Loucy (cell line): Measurements from ENCODE around the gene QRICH1.

Experiments used
- H2AFZ ChIP-seq: fragments of 200-600 bp; sonication (generic); 2 replicates; pipeline ENCODE4 v1.6.0; 2016; ENCODE audit warnings: antibody characterized with exemption, mild to moderate bottlenecking, low read length, moderate library complexity
- H3F3A ChIP-seq: fragments of 200-600 bp; 2 replicates; pipeline ENCODE4 v1.6.0; 2016; ENCODE audit warnings: antibody characterized with exemption, low read depth, mild to moderate bottlenecking
- H3K27me3 ChIP-seq: fragments of 200-600 bp; sonication (generic); 2 replicates; pipeline ENCODE4 v1.6.1; 2014; ENCODE audit warnings: low read length, mild to moderate bottlenecking; ENCODE audit not compliant: insufficient read depth, poor library complexity, severe bottlenecking
- H3K36me3 ChIP-seq: fragments of 200-600 bp; sonication (generic); 2 replicates; pipeline ENCODE4 v1.6.1; 2016; ENCODE audit warnings: low read length; ENCODE audit not compliant: insufficient read depth
- H3K4me1 ChIP-seq: fragments of 200-600 bp; sonication (generic); 2 replicates; pipeline ENCODE4 v1.5.1; 2014; ENCODE audit warnings: low read length, mild to moderate bottlenecking; ENCODE audit not compliant: insufficient read depth, poor library complexity, severe bottlenecking
- H3K4me2 ChIP-seq: fragments of 200-600 bp; sonication (generic); 2 replicates; pipeline ENCODE4 v1.6.0; 2014; ENCODE audit warnings: antibody characterized with exemption, low read length, low read depth, mild to moderate bottlenecking; ENCODE audit not compliant: poor library complexity, severe bottlenecking
- H3K4me3 ChIP-seq: fragments of 200-600 bp; sonication (generic); 2 replicates; pipeline ENCODE4 v1.5.1; 2014; ENCODE audit warnings: low read length, mild to moderate bottlenecking, mixed read lengths; ENCODE audit not compliant: poor library complexity, severe bottlenecking
- H3K79me2 ChIP-seq: fragments of 200-600 bp; sonication (generic); 2 replicates; pipeline ENCODE4 v1.6.1; 2014; ENCODE audit warnings: low read length; ENCODE audit not compliant: insufficient read depth
- H3K9ac ChIP-seq: fragments of 200-600 bp; sonication (generic); 2 replicates; pipeline ENCODE4 v1.6.0; 2014; ENCODE audit warnings: mild to moderate bottlenecking, low read depth, low read length, moderate library complexity; ENCODE audit not compliant: poor library complexity, severe bottlenecking
- H3K9me2 ChIP-seq: fragments of 200-600 bp; sonication (generic); replicated peaks from 2 replicates; pipeline ENCODE4 v1.6.1; 2016; ENCODE audit warnings: low read depth, low read length, mixed read lengths
- H3K9me3 ChIP-seq: fragments of 200-600 bp; sonication (generic); 2 replicates; pipeline ENCODE4 v1.6.1; 2014; ENCODE audit warnings: mild to moderate bottlenecking, antibody characterized with exemption, low read length, low read depth; ENCODE audit not compliant: insufficient read depth
- H4K20me1 ChIP-seq: fragments of 200-600 bp; sonication (generic); 2 replicates; pipeline ENCODE4 v1.6.0; 2014; ENCODE audit warnings: antibody characterized with exemption, low read length, mild to moderate bottlenecking; ENCODE audit not compliant: insufficient read depth, poor library complexity, severe bottlenecking
- CTCF ChIP-seq: fragments of 200-600 bp; sonication (generic); conservative IDR thresholded peaks from 2 replicates; pipeline ENCODE4 v1.5.1; 2014; ENCODE audit warnings: mild to moderate bottlenecking, antibody characterized with exemption, low read length
- EZH2phosphoT487 ChIP-seq: fragments of 200-600 bp; IDR thresholded peaks from 2 replicates; pipeline ENCODE4 v1.6.1; 2018; ENCODE audit warnings: antibody characterized with exemption, mild to moderate bottlenecking, moderate library complexity, borderline replicate concordance

Gene QRICH1

GRCh38 chr3:49024449-49024848 lies 69.4 kb downstream of the QRICH1 start:
- peak overlapping the region; percentile 92 for H3K4me2 ChIP-seq
- peaks cover 3% of the 10 kb centered on the region; the same call in 1 of the 2 replicates for H3F3A ChIP-seq
- H3K27me3 ChIP-seq = no peaks in the 10 kb centered on the region
- H3K79me2 ChIP-seq = peaks cover 88% of the 10 kb centered on the region
- no peaks in the 10 kb centered on the region for H3K9me2 ChIP-seq
- peaks cover 52% of the 10 kb centered on the region for H3K4me1 ChIP-seq
- H3K36me3 ChIP-seq = peaks cover 37% of the 10 kb centered on the region; the same call in 1 of the 2 replicates
- TF ChIP-seq EZH2phosphoT487 (no peak), CTCF (no peak)
- H3K9me3 ChIP-seq = no peaks in the 10 kb centered on the region
- H3K4me3 ChIP-seq = no peak overlapping the region
- H3K9ac ChIP-seq = no peak overlapping the region
- H2AFZ ChIP-seq = no peak overlapping the region
- peaks cover 59% of the 10 kb centered on the region for H4K20me1 ChIP-seq

GRCh38 chr3:49023775-49024174 lies 70.1 kb downstream of the QRICH1 start:
- no peak overlapping the region for H3K9ac ChIP-seq
- no peaks in the 10 kb centered on the region for H3K9me3 ChIP-seq
- H3K36me3 ChIP-seq = peaks cover 37% of the 10 kb centered on the region; the same call in 1 of the 2 replicates
- H3K4me2 ChIP-seq = peak overlapping the region; percentile 92
- peaks cover 3% of the 10 kb centered on the region; the same call in 1 of the 2 replicates for H3F3A ChIP-seq
- H3K9me2 ChIP-seq = no peaks in the 10 kb centered on the region
- peaks cover 91% of the 10 kb centered on the region for H3K79me2 ChIP-seq
- H3K4me1 ChIP-seq = peaks cover 55% of the 10 kb centered on the region
- TF ChIP-seq EZH2phosphoT487 (no peak), CTCF (no peak)
- no peaks in the 10 kb centered on the region for H3K27me3 ChIP-seq
- H3K4me3 ChIP-seq = no peak overlapping the region
- no peak overlapping the region for H2AFZ ChIP-seq
- H4K20me1 ChIP-seq = peaks cover 64% of the 10 kb centered on the region

GRCh38 chr3:49022688-49023171 lies 71.1 kb downstream of the QRICH1 start:
- Histone ChIP-seq H3K4me3 (peak overlapping the region; percentile 91), H3K9me3 (no peaks in the 10 kb centered on the region), H3K36me3 (peaks cover 37% of the 10 kb centered on the region; the same call in 1 of the 2 replicates), H3F3A (peaks cover 3% of the 10 kb centered on the region; the same call in 1 of the 2 replicates), H3K9ac (peak overlapping the region; percentile 98), H3K4me2 (peak overlapping the region; percentile 92), H4K20me1 (peaks cover 68% of the 10 kb centered on the region), H3K9me2 (no peaks in the 10 kb centered on the region), H2AFZ (no peak overlapping the region), H3K79me2 (peaks cover 83% of the 10 kb centered on the region), H3K4me1 (peaks cover 46% of the 10 kb centered on the region), H3K27me3 (no peaks in the 10 kb centered on the region)
- TF ChIP-seq EZH2phosphoT487 (no peak), CTCF (no peak)
